Hepatocyte (in vitro differentiated cells): ENCODE results near the gene KCNMA1.

ENCODE experiments used
- EZH2 ChIP-seq: fragments of 200-600 bp; sonication (generic); IDR thresholded peaks from 2 replicates; pipeline ENCODE4 v1.6.1; 2016; ENCODE audit warnings: antibody characterized with exemption, mild to moderate bottlenecking, borderline replicate concordance
- EZH2phosphoT487 ChIP-seq: fragments of 200-600 bp; sonication (generic); IDR thresholded peaks from one replicate; pipeline ENCODE4 v1.6.1; 2018; ENCODE audit warnings: antibody characterized with exemption, mild to moderate bottlenecking, low read depth, moderate library complexity; ENCODE audit not compliant: unreplicated experiment, severe bottlenecking

- TF ChIP-seq EZH2 (no peak), EZH2phosphoT487 (no peak)
These were observed 645.1 kb downstream of the KCNMA1 start for GRCh38 chr10:76992467-76992866.
